Activated CD8-positive, alpha-beta T cell treated with anti-CD3 and anti-CD28 coated beads for 36 hours (primary cell): Measurements from ENCODE around the gene CORO2A. TPM values are rescaled to one million over a fixed set of nuclear protein-coding genes. Genes with fewer than 3 reads are reported as not detected.

Experiments used
- ATAC-seq: fragments of 200-7000 bp; cut with Tn5 transposase; one replicate; pipeline ENCODE4 v1.10.0; 2021; ENCODE audit warnings: mild to moderate bottlenecking, moderate library complexity
- CTCF ChIA-PET: fragments of 350-600 bp; sonication (Branson Sonifier 250); formaldehyde crosslinking; loops from one replicate; lab custom pipeline; 2021; ENCODE audit warnings: antibody characterized with exemption; lab: Charles Lee
- POLR2A ChIA-PET: fragments of 350-600 bp; sonication (Branson Sonifier 250); formaldehyde crosslinking; loops from one replicate; lab custom pipeline; 2021; ENCODE audit warnings: antibody characterized with exemption; lab: Charles Lee
- DNase-seq: peaks from one replicate; pipeline ENCODE4 v3.0.0-alpha.2; 2020
- H3K27ac Mint-ChIP-seq: one replicate; pipeline ENCODE4 v1.8.0; 2021; ENCODE audit warnings: mild to moderate bottlenecking, mixed read lengths
- H3K27me3 Mint-ChIP-seq: one replicate; pipeline ENCODE4 v1.8.0; 2021; ENCODE audit warnings: mixed read lengths
- H3K36me3 Mint-ChIP-seq: one replicate; pipeline ENCODE4 v1.8.0; 2021; ENCODE audit warnings: low read depth, mixed read lengths
- H3K4me1 Mint-ChIP-seq: one replicate; pipeline ENCODE4 v1.8.0; 2021; ENCODE audit warnings: low read depth, mixed read lengths
- H3K4me3 Mint-ChIP-seq: one replicate; pipeline ENCODE4 v1.8.0; 2021; ENCODE audit warnings: mild to moderate bottlenecking, moderate library complexity, mixed read lengths
- H3K9me3 Mint-ChIP-seq: one replicate; pipeline ENCODE4 v1.8.0; 2021; ENCODE audit warnings: mixed read lengths
- intact Hi-C: fragments of 100-400 bp; cut with micrococcal nuclease; formaldehyde crosslinking; loops from one replicate; pipeline ENCODE4 v1.10.0; 2022
- total RNA-seq, 2 experiments: library from RNA; stranded (reverse); gene quantifications; one replicate each; pipeline ENCODE4 v1.2.3, GENCODE V29; 2021
- TF ChIP-seq, protein P1 (sequence below): fragments of 200-600 bp; IDR thresholded peaks from one replicate; pipeline ENCODE4 v1.8.0; 2022; ENCODE audit warnings: antibody characterized with exemption, mild to moderate bottlenecking

The CORO2A gene
- total RNA-seq, 2 experiments from 2014 or later: 12.2 to 13.4 TPM

DNA sequence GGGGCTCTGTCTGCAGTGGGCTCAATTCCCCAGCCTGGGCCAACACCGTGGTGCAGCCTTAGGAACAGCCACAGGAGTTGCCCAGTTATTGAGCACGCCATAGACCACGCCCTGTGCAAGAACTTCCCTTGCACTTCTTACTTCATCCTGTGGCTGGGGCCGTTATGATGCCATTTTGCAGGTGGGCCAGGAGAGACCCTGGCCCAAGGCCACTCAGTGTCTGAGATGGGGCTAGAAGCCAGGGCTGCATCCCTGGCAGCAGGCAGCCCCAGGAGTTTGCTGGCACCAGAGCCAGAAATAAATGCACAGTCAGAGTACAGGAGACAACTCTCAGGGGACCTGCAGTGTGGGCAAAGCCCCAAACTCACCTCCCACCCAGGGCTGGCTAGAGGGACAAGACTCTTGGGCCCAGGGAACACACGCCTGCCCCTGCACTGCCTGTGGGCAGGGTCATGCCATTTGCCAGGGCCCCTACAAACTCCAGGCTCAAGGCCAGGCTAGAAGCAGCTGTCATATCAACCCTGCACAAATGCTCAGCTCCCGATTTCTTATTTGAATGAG lies 6.7 kb downstream of the CORO2A start:
- CTCF ChIA-PET: no interaction called here
- POLR2A ChIA-PET: no interaction called here
- H3K27ac Mint-ChIP-seq: no peak overlapping the region

DNA sequence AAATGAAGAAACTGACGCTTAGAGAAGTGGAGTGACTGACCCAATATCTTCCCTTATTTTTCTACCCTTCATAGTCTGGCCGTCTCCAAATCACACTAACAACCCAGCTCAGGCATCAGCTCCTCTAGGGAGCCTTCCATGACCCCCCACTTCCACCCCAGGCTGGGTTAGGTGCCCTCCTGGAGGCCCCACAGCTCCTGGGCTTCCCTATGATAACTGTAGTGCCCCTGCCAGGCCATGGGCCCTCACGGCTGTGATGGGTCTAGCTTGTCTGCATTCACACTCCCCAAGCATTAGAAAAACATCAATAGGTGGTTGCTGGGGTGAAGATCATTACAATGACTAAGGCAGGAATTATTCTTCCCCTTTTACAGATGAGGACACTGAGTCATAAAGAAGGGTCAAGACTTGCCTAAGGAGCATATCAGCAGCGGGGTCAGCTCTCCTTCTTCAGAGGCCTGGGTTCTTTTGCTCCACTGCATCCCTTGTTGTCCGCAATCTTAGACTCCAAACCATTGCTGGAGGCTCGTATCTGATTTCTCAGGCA lies 7.3 kb downstream of the CORO2A start:
- ChIA-PET CTCF (no interaction called here), POLR2A (interaction anchor here (0.7 kb wide), 1 partner anchor 82 kb away, joined by 3 read pairs; no protein-coding TSS in a partner anchor)
- TF ChIP-seq, protein P1, sequence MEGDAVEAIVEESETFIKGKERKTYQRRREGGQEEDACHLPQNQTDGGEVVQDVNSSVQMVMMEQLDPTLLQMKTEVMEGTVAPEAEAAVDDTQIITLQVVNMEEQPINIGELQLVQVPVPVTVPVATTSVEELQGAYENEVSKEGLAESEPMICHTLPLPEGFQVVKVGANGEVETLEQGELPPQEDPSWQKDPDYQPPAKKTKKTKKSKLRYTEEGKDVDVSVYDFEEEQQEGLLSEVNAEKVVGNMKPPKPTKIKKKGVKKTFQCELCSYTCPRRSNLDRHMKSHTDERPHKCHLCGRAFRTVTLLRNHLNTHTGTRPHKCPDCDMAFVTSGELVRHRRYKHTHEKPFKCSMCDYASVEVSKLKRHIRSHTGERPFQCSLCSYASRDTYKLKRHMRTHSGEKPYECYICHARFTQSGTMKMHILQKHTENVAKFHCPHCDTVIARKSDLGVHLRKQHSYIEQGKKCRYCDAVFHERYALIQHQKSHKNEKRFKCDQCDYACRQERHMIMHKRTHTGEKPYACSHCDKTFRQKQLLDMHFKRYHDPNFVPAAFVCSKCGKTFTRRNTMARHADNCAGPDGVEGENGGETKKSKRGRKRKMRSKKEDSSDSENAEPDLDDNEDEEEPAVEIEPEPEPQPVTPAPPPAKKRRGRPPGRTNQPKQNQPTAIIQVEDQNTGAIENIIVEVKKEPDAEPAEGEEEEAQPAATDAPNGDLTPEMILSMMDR: no peak
- intact Hi-C loops: no loop called here
- no peak overlapping the region for H3K4me3 Mint-ChIP-seq
- H3K27ac Mint-ChIP-seq: no peak overlapping the region
- no peaks in the 10 kb centered on the region for H3K27me3 Mint-ChIP-seq
- peaks cover 39% of the 10 kb centered on the region for H3K4me1 Mint-ChIP-seq
- ATAC-seq: no peak
- no peak for DNase-seq
- H3K9me3 Mint-ChIP-seq: no peaks in the 10 kb centered on the region
- no peaks in the 10 kb centered on the region for H3K36me3 Mint-ChIP-seq

More for the DNA sequence above, 6.7 kb downstream of the CORO2A start:
- ATAC-seq: no peak
- intact Hi-C loops: no loop called here
- H3K36me3 Mint-ChIP-seq: no peaks in the 10 kb centered on the region
- peaks cover 38% of the 10 kb centered on the region for H3K4me1 Mint-ChIP-seq
- H3K9me3 Mint-ChIP-seq: no peaks in the 10 kb centered on the region
- DNase-seq: no peak
- no peak overlapping the region for H3K4me3 Mint-ChIP-seq
- TF ChIP-seq, protein P1: no peak
- no peaks in the 10 kb centered on the region for H3K27me3 Mint-ChIP-seq

DNA sequence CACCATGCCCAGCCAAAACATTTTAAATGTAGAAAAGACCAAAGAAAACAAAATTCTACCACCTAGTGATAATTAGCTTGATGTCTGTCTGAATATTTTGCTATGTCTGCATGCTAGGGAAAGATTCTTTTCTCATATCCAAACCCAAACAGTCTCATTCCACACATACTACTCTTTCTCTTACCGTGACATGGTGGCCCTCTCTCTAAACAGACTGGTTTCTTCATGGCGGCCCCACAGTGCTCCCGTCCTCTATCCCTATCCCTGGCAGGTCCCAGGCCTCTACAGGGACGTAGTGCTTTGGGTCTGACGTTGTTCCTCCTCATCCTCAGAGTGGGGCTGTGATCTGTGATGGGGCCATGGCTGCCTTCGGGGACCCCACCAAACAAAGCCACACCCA lies 8.1 kb downstream of the CORO2A start:
- intact Hi-C loops: no loop called here
- H3K27ac Mint-ChIP-seq: no peak overlapping the region
- peaks cover 36% of the 10 kb centered on the region for H3K4me1 Mint-ChIP-seq
- no peaks in the 10 kb centered on the region for H3K27me3 Mint-ChIP-seq
- H3K9me3 Mint-ChIP-seq: no peaks in the 10 kb centered on the region
- TF ChIP-seq, protein P1: no peak
- ChIA-PET CTCF (interaction anchor here (1.3 kb wide), 1 partner anchor 21 kb away, joined by 3 read pairs; no protein-coding TSS in a partner anchor), POLR2A (no interaction called here)
- ATAC-seq: no peak
- no peak for DNase-seq
- H3K36me3 Mint-ChIP-seq: no peaks in the 10 kb centered on the region
- H3K4me3 Mint-ChIP-seq: no peak overlapping the region

DNA sequence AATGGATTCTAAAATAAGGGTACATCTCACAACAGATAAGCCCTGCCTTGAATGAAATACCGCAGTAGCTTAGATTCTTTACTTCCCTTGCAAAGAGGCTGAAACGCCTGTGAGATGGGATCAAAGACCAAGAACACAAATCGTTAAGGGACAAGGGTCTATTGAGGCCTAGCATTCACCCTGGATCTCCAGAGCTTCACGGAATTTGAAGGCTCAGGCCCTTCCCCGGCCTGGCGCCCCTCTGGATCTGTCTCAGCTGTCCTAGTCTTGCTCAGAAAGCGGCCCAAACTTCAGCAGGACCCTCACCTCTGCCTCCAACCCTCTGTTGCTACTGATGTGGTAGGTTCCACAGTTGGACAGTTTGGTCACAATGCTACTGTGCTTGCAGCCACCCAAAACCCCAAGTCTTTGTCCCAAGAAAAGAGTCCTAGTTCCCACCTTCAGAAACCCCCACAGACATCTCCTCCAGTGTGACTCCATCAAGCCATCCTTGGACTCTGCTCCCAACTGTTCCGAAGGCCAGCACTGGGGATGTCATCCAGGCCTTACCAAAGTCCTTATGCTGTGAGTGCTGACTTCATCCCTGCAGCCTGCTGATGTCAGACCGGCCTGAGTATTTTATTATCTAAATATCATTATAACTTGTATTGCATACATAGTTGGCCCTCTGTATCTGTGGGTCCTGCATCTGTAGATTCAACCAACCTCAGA lies 9.4 kb downstream of the CORO2A start:
- Mint-ChIP-seq H3K27me3 (no peaks in the 10 kb centered on the region), H3K9me3 (no peaks in the 10 kb centered on the region), H3K27ac (no peak overlapping the region), H3K4me1 (peaks cover 25% of the 10 kb centered on the region), H3K36me3 (no peaks in the 10 kb centered on the region), H3K4me3 (no peak overlapping the region)
- CTCF ChIA-PET: interaction anchor here (0.9 to 2.4 kb wide), 3 partner anchors 9 to 22 kb away, joined by 4 to 9 read pairs (median 4); partner anchors contain the start of gene CORO2A
- no peak for DNase-seq
- TF ChIP-seq, protein P1: no peak
- intact Hi-C loops: no loop called here
- no peak for ATAC-seq
- POLR2A ChIA-PET: no interaction called here
